Activated CD8-positive, alpha-beta memory T cell treated with anti-CD3 and anti-CD28 coated beads for 1 hour (primary cell): ENCODE data around the gene JAK3.
A peak's percentile ranks its signal among the peaks of the same experiment; 100 is the strongest.
"Not testable (repeated sequence)": the region's sequence is repeated elsewhere in the genome, so short reads cannot be mapped to it uniquely, and the experiment has no call there.

Experiments used
- DNase-seq, 2 donors: peaks; one replicate each; pipeline ENCODE4 v3.0.0-alpha.2; 2020; ENCODE audit warnings: low read depth in 1 of 2; ENCODE audit errors: extremely low read depth in 1 of 2

JAK3 gene

GRCh38 chr19:17778968-17779929 lies 68.5 kb downstream of the JAK3 start:
- DNase-seq, result no peak

DNA sequence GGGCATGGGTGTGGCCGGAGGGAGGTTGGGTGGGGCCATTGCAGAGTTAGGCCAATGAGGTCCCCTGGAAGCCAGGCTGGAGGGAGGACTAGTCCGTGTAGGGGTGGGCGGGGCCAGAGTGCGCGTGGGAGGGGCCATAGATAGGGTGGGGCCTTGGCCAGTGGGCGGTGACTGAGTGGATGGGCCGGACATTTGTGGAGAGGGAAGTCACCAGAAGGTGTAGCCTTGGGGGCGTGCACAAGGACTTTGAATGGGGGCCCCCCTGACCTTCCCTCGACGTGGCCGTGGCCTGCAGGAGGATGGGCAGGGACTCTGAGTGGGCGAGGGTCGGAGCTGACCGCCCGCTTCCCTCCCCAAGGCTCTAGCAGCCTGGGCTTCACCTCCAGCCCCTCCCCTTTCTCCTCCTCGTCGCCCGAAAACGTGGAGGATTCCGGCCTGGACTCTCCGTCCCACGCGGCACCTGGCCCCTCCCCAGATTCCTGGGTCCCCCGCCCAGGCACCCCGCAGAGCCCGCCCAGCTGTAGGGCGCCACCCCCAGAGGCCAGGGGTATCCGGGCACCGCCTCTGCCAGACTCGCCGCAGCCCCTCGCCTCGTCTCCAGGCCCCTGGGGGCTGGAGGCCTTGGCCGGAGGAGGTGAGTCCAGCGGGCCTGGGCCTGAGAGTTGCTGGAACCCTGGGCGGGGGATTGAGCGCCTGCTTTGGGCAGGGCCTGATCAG lies 69.4 kb downstream of the JAK3 start:
- DNase-seq, result peak in 1 of 2 donors; percentile 19

GRCh38 chr19:17777840-17778239 lies 69.9 kb downstream of the JAK3 start:
- not testable (repeated sequence) for DNase-seq

DNA sequence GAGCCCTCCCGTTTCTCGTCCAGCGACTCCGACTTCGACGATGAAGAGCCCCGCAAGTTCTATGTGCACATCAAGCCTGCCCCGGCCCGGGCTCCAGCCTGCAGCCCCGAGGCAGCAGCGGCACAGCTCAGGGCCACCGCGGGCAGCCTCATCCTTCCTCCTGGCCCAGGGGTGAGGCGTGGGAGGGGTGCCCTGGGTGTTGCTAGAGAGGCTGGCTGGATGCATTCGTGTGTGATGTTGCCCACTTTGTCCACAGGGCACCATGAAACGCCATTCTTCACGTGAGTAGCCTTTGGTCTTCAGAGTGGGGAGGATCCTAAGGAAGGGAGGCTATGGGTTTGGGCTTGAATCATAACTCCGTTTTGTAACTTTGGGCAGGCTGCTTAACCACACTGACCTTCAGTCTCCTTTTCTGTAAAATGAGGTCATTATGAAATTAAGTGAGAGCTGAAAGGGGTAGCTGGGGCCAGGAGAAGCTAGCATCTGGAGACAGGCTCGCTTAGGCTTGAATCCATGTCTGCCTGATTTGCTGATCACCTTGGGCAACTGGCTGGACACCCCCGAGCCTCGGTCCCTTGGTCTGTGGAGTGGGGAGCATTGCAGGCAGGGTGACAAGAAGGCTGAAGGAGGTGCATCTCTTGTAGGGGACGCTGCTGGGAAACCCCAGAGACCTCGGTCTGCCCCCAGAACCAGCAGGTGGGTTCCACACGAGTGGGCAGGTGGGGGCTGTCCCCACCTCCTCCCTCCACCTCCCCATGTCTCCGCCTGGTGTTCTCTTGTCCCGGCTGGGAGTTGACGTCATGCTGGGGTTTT lies 71.6 kb downstream of the JAK3 start:
- no peak for DNase-seq

DNA sequence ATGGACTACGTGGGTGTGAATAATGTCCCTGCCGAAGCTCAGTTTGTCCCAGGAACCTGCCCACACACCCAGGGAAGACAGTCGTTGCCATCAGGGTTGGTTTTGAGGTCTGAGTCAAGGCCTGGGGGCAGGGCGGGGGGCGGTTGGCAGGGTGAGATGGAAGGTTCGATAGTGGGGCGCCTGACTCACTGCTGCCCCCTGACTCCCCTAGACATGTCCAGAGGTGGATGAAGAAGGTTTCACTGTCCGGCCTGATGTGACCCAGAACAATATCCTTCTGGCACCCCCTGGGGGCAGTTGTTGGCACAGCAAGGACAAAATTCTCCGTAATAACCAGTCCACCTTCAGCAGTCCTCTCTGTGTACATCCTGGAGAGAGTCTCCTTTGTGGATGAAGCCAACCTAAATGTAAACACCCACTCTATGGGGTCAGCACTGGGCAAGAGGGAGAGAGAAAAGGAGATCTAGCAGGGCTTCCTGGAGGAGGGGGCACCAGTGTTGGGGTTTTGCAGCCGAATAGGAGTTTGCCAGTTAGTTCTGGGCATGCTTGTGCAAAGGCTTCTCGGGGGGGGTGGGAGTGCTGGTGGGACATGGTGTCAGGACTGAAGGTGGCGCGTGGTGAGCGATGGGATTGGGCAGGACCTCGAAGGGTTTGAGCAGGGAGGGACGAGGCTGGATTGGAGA lies 72.4 kb downstream of the JAK3 start:
- no peak for DNase-seq
